T-helper 1 cell treated with Interleukin-12 subunit alpha and Interleukin-12 subunit beta and Interleukin-4 antibody, amounts not matched to agents 30 ng/mL and 1 ng/mL, for 36 hours (primary cell): ENCODE data around the gene MYRIP. TPM values are rescaled to one million over a fixed set of nuclear protein-coding genes. Genes with fewer than 3 reads are reported as not detected.
"Not testable (repeated sequence)": the region's sequence is repeated elsewhere in the genome, so short reads cannot be mapped to it uniquely, and the experiment has no call there.

Experiments used
- intact Hi-C: fragments of 100-400 bp; cut with micrococcal nuclease; formaldehyde crosslinking; loops from one replicate; pipeline ENCODE4 v1.15.1; 2024
- total RNA-seq: library from RNA; stranded (reverse); gene quantifications from 2 replicates; pipeline ENCODE4 v1.2.3, GENCODE V29; 2022

MYRIP gene
- total RNA-seq, 1 donor from 2014 or later: not detected

DNA sequence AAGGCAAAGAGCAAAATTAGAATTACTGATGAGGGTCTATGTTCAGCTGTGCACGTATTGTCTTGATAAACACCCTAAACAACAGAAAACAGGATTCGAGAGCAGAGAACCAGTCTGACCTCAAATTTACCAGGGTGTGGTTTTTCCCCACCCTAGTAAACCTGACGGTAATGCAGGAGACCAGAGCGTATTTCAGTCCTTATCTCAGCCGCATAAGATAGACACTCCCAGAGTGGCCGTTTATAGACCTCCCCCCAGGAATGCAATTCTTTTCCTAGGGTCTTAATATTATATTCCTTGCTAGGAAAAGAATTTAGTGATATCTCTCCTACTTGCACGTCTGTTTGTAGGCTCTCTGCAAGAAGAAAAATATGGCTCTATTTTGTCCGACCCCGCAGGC is 216.5 kb downstream of the MYRIP start:
- intact Hi-C loops: not testable (repeated sequence)

DNA sequence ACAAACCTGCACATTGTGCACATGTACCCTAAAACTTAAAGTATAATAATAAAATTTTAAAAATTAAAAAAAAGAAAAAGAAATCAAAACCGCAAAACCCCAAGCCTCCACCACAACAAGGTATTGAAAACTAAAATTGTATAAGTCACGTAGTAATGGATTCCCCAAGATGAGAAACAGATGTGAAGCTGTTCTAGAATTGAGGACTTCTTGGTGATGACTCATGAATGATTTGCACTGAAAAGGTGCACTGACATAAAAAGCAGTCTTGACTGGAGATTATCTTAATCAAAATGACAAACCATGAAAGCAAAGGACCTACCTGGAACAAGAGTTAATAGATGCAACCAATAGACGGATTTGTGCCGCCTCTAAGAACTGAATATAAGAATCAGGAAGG is 225.8 kb downstream of the MYRIP start:
- intact Hi-C loops: no loop called here

DNA sequence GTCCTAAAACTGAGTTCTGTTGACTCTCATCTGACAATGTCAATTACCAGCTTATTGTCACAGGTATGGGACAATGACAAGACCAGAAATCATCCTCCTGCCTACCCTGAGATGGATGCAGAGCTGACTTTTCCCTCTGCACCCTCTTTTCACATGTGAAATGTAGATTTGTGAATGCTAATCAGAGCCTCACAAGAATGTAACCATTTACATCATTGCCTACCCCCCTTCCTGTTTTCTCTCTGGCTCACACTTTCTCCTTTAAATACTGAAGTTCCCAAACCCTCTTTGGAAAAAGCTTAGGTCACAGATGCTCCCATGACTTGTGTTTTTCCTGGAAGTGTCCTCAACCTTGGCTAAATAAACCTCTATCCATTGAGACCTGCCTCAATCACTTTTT is 228.2 kb downstream of the MYRIP start:
- intact Hi-C loops: no loop called here

DNA sequence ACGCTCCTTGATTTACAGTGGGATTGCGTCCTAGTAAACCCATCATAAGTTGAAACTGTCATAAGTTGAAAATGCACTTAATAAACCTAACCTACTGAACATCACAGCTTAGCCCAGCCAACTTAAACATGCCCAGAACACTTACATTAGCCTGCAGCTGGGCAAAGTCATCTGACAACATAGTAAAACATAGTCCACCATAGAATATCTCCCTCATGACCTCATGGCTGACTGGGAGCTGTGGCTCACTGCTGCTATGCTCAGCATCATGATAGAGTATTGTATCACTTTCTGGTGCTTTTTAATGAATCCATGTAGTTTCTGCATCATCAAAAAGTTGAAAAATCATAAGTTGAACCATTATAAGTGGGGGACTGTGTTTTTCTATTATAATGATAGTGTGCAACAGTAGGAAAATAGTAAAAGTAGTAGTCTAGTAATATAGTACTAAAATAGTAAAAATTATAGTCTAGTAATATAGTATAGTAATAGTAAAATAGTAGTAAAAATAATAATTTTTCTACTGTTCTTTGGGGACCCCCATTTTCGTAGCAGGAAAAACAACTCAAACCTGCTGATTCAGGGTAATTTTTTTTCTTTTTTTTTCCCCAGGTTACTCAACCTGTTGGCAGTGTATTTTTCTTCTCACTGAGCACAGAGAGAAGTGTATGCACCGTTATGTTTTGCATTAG is 233.5 kb downstream of the MYRIP start:
- intact Hi-C loops: no loop called here

DNA sequence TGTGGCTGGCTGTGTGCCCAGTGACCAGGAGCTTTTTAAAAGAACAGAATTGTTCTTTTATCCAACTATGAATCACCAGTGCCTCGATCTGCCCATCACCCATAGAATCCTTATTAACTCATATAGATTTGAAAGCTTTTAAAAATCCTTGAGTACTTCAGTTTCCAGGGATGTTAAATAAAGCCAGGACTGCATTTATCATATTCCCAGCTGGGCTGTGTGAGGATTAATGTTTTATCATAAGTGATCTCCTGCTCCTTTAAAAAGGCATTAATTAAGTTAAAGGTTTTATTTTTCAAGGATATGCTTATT is 234.0 kb downstream of the MYRIP start:
- intact Hi-C loops: no loop called here

DNA sequence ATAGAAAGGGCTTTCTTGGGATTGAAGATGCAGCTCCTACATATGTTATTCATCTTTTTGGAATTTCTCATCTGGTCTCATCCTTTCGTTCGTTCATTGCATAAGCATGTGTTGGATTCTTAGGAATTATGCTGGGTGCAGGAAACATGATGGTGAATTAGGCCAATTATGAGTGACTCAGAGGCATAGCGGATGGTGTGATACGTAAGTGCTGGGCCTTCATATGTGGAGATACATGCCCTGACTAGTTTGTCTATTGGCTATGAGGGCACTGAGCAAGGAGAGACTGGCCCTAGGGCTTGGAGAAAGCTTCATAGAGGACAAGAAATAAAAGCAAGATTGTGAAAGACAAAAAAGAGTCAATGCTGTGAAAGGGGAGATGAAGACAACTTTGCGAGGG is 235.1 kb downstream of the MYRIP start:
- intact Hi-C loops: no loop called here

DNA sequence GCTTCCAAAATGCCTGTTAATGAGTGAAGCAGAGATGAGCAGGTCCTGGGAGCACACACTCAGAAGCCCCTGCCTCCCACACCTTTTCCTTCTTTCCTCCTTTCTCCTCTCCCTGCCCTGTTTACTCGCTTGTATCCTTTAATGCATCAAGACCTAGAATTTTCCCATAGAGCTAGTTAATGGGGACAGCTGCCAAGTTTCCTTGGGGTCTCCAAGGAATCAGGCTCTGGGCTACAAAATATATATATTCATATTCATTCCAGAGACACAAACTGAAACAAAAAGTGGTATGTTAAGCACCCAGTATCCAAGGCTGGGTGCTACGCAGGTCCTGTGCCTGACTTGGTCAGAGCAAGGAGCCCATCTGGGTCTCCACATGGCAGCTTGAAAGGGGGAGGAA is 235.6 kb downstream of the MYRIP start:
- intact Hi-C loops: no loop called here

DNA sequence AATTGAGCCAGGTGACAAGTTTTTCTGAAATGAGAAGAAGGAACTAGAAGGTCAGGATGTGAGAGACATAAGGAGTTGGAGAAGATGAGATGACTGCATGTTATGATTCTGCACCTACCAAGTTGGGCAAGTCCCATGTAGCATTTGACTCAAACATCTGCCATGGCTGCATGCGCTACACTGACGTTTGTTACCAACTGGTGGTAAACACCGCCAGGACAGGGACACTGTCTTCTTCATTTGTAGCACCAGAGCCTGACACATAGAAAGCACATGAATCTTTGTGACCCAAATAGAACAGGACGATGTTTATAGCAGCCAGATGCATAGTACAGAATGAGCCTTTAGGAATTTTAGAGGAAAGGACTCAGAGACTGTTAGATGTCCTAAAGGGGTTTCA is 236.7 kb downstream of the MYRIP start:
- intact Hi-C loops: no loop called here

DNA sequence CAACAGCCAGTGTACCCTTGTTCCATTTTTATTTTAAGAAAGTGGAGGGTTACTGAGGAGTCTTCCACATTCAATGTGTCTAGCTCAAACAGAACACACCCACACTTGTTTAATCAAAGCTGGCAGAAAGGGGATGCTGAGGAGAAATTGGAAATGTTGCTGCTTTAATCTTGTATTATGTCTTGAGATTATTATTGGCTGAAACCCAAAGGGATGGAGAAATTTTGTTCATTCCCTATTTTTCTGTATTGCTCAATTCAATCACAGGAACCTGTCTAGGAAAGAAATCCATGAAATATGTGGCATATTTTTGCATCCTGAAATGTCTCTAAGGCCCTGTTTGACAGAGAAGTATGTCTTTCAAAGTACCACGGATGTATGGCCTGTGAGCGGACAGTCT is 238.0 kb downstream of the MYRIP start:
- intact Hi-C loops: no loop called here

DNA sequence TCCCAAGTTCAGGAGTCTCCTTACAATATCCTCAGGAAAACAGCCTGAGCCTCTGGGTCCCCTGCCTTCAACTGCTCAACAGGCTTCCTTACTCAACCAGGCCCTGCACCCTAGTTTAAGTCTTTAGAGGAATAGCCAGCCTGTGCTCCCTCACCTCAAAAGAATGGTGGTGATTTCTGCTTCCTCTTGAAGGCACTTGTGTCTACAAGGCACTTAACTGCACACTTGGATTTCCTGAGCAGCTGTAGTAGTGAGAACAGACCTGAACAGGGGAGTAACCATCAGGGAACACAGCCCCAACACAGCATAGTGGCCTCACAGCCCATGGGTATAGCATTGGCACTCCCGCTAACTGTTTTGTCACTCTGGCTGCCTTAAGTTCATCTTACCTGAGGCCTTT is 244.3 kb downstream of the MYRIP start:
- intact Hi-C loops: no loop called here

DNA sequence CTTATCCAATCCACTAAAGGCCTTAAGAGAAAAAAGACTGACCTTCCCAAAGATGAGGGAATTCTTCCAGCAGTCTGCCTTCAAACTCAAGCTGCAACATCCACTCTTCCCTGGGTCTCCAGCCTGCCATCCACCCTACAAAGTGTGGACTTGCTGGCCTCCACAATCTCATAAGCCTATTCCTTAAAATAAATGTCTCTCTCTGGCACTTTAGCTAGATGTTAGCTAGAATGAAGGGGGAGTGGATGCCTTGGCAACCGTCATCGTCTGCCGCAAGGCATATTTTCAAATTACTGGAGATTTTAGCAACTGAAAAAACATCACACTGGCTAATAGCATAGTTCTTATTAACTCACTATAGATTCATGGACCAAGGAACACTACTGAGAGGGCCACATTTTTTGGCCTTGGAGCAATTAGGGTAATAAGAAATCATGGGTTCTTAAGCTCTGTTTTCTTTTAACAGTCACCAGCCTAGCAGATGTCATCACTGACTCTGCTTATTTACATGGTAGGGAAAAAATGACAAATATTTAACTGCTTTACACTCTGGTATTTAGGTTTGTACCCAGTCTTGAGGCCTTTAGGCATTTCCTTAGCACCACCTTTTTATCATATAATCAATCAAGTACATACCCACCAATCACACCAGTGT is 245.3 kb downstream of the MYRIP start:
- intact Hi-C loops: no loop called here

DNA sequence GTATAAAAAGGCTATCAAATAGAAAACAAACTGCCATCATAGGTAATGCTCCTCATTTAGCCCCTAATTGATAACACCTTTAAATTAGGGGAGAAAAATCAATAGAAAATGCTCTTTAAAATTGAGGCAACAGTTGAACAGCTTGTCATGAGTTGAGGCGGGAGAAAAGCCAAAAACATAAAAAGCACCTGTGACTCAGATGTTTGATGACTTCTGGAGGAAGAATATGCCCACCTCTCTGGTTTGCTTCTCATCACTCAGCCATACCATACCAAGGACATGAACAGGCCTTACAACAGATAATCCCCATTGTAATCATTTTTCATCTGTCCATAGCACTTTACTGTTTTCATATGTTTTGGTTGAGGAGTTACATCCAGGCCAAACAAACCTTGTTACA is 246.0 kb downstream of the MYRIP start:
- intact Hi-C loops: no loop called here

DNA sequence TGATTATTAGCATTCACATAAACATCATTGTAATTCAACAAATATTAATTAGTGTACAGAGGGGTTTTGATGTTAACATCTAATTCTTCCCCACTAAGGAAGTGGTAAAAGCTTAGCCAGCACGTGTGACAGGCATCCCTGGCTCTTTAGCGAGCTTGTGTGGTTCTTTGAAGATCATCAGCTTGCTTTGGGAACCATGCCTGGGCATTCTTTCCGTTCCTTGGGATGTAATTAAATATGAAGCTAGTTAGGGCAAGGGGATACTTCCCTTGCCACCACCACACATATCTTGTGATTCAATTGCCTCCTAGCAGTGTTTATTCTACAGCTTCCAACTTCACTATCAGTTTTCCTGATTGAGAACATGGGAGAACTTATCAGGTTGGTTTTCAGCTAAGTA is 246.5 kb downstream of the MYRIP start:
- intact Hi-C loops: no loop called here

DNA sequence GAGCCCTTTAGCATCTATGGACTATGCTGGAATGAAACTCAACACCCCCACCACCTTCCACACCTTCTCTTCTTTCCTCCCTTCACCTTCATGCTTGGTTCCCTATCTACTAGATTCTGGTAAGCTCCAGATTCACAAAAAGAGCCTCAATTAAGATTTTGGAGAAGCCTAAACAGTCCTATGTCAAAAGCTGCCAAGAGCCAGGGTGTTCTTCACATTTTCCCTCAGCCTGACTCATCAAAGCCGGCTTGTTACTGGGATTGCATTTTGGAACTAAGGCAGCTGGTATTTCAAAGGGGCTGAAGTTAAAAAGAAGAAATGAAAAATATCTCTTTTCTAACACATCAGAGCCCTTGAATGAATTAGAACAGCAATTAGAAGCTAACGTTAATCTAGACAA is 247.7 kb downstream of the MYRIP start:
- intact Hi-C loops: no loop called here

DNA sequence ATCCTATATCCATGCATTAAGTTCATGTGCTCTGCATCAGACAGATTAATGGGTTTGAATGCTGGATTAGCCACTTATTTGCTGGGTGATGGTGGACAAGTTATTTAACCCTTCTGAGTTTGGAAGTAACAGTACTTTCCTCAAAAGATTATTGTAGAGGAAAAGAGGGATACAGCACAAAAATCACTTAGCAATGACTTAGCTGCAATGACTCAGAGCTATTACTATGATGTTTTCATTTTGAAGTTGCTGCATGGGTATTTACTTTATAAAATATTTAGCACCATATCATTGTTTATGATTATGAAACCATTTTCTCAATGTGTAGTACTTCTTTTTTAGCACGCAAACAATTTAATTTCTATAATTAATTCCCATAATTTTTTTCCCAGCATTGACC is 248.4 kb downstream of the MYRIP start:
- intact Hi-C loops: no loop called here

DNA sequence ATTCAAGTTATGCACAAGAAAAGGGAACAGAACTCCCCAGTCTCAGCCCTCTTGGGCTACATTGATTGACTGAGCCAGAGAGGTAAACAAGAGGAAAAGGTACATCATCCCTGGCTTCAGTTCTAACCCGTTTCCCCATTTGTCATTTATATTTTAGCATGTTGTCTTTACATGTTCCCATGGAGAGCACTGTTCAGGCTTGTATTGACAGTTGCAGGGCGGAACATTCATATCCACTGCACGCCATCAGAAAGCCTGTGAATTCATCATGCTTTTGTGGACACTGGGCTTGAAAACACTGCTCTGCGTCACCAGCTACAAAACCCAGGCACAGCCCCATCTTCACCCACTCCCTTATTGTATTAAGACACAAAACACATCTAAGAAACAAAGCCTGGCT is 259.2 kb downstream of the MYRIP start:
- intact Hi-C loops: no loop called here

DNA sequence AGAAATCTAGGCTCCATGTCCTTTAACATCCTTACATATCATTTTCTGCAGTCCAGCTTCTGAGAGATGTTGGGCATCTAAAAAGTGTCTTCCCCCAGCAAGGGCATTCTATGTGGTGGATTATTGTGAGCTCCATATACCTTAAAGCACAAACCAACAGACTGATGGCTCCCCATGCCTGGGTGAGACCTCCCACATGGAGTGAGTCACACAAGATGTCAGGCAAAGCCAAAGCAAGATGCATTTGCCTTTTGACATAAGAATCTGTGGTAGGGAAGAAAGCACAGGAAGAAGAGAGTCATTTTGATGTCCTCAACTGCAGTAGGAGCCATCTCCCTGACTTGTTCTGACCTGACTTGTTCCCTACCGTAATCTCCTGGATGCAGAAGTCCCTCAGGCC is 261.4 kb downstream of the MYRIP start:
- intact Hi-C loops: no loop called here

DNA sequence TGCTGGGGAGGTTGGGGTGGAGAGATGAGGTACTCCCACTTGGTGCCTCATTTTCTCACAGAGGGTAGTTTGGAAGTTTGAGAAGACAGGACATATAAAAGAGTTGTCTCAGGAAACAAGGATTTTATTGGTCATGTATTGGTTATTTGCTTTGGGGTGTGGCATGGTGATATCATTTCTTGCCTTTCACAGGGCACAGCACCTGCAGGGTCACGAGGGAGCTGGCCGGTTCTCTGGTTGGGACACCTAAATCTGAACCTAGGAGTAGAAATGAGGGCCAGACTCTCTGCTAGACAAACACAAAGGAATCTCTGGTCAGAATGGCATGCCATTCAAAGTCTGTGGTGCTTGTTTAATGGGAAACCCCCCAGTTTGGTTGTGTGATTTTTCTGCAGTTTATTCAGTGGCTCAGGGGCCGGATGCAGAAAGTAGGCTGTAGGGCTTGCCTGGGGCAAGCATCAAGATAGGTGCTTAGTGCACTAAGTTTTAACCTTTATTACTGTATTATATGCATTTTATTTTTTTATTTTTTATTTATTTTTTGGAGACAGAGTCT is 262.4 kb downstream of the MYRIP start:
- intact Hi-C loops: no loop called here

DNA sequence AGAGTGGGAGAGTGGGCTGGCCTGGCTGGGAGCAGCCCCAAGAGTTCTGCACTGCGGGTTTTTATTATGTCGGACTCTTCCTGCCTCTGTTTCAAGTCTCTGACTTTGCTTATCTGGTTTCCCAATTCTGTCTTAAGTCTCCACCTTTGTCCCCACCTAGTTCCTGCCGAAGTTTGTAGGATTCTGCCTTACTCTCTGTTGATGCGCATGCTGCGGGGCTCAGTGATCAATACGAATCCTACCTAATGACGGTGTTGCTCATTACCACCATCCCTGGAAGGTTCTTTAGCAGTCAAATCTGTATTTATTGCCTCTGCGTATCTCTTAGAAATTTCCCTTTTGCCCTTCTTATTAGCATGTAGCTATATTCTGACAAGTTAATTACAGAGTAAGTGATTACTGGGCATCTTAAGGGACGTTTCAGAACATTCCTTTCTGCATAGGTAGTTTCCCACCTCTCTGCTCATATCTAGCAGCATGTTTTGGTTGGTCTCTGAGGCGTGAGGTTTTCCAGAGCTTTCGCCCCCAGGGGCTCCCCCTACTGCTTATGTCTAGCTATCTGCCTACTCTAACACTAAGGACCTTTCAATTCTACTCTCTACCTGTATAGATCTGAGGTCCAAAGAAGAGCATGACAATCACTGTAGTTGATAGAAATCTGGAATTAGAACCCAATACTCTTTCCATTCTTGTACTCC is 264.1 kb downstream of the MYRIP start:
- intact Hi-C loops: no loop called here

DNA sequence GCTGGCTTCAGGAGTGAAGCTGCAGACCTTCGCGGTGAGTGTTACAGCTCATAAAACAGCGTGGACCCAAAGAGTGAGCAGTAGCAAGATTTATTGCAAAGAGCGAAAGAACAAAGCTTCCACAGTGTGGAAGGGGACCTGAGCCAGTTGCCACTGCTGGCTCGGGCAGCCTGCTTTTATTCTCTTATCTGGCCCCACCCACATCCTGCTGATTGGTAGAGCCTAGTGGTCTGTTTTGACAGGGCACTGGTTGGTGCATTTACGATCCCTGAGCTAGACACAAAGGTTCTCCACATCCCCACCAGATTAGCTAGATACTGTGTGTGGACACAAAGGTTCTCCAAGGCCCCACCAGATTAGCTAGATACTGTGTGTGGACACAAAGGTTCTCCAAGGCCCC is 267.7 kb downstream of the MYRIP start:
- intact Hi-C loops: not testable (repeated sequence)

DNA sequence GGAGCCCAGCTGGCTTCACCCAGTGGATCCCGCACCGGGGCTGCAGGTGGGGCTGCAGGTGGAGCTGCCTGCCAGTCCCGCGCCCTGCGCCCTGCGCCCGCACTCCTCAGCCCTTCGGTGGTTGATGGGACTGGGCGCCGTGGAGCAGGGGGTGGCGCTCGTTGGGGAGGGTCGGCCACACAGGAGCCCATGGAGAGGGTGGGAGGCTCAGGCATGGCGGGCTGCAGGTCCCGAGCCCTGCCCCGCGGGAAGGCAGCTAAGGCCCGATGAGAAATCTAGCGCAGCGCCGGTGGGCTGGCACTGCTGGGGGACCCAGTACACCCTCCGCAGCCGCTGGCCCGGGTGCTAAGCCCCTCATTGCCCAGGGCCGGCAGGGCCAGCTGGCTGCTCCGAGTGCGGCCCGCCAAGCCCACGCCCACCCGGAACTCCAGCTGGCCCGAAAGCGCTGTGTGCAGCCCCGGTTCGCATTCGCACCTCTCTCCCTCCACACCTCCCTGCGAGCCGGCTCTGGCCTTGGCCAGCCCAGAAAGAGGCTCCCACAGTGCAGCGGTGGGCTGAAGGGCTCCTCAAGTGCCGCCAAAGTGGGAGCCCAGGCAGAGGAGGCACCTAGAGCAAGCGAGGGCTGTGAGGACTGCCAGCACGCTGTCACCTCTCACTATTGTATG is 268.6 kb downstream of the MYRIP start:
- intact Hi-C loops: not testable (repeated sequence)

DNA sequence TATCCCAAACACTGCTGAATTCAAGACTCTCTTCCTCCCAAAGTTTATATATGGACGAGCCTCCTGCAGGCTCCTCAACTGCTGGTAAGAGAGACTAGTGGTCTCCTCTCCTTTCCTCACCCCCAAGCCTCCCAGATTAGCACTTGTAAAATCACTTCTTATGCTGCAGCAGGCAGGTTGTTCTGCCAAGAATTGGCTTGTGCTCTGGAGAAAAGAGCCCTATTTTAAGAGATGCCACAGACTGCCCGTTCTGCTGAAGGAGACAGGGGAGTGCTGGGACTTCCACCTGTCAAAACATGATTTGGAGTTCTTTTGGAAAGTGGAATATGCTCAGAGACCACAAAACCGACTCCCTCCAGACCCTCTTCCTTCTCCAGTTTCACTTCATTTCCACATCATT is 269.2 kb downstream of the MYRIP start:
- intact Hi-C loops: no loop called here
